Measurements from ENCODE around the gene ORMDL3.

ORMDL3 gene

DNA sequence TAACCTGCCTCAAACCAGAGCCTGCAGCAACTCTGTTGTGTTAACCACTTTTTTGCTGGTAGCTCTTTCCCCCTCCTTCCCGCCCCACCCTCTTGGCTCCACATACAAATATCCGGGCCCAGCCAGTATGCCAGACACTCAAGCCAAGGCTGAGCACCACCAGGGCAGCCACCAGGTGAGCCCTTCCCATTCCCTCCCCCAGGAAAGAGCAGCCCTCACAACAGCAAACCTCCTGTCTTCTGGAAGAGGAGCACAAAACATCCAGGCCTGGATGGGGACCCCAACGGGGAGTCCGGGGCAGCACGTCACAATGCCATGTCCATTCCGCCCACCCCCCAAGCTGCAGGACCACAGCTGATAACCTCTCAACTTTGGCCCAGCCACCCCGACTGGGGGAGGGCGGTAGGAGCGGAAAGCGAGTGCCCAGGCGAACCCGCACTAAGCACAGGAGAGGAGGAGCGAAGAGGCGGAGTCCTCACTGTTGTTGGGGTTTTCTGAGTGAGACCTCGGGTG, 757 bp downstream of the ORMDL3 start:
- ChIA-PET CTCF (interaction anchor here (0.6 to 1.6 kb wide), 4 partner anchors 11 to 868 kb away, joined by 3 to 8 read pairs (median 5); no protein-coding TSS in a partner anchor), POLR2A (interaction anchor here (0.6 to 2.2 kb wide), 9 partner anchors 8 to 227 kb away, joined by 3 to 14 read pairs (median 4); partner anchors contain the start of genes ERBB2, GSDMB and PSMD3)
- H3K27ac ChIP-seq (ENCODE audit: extremely low read depth, low read depth, low read length), result peak overlapping the region; percentile 84; the same call in 1 of the 2 replicates
- peaks cover 18% of the 10 kb centered on the region for H3K4me1 ChIP-seq (ENCODE audit: control insufficient read depth, insufficient read depth, low read length)
- TF ChIP-seq, protein P1, sequence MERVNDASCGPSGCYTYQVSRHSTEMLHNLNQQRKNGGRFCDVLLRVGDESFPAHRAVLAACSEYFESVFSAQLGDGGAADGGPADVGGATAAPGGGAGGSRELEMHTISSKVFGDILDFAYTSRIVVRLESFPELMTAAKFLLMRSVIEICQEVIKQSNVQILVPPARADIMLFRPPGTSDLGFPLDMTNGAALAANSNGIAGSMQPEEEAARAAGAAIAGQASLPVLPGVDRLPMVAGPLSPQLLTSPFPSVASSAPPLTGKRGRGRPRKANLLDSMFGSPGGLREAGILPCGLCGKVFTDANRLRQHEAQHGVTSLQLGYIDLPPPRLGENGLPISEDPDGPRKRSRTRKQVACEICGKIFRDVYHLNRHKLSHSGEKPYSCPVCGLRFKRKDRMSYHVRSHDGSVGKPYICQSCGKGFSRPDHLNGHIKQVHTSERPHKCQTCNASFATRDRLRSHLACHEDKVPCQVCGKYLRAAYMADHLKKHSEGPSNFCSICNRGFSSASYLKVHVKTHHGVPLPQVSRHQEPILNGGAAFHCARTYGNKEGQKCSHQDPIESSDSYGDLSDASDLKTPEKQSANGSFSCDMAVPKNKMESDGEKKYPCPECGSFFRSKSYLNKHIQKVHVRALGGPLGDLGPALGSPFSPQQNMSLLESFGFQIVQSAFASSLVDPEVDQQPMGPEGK (tag by site-specific recombination; IDR thresholded peaks at IDR 0.05), result 0 out of 2 replicates have a peak, but pooled peaks have one; percentile 9
- TF ChIP-seq ZNF843 (tag by site-specific recombination; IDR thresholded peaks at IDR 0.05) (no peak), ZNF341 (tag by site-specific recombination; IDR thresholded peaks at IDR 0.05; ENCODE audit: low read depth) (peak; percentile 92), BCL11B (tag by site-specific recombination; IDR thresholded peaks at IDR 0.05; ENCODE audit: low read depth) (0 out of 2 replicates have a peak, but pooled peaks have one; percentile 31), ZNF548 (tag by site-specific recombination; IDR thresholded peaks at IDR 0.05) (peak; percentile 94), ZNF132 (tag by site-specific recombination; IDR thresholded peaks at IDR 0.05; ENCODE audit: borderline replicate concordance) (no peak), ZNF600 (tag by site-specific recombination; IDR thresholded peaks at IDR 0.05) (peak; percentile 42; the same call in 1 of the 2 replicates), SP2 (tag by site-specific recombination; IDR thresholded peaks at IDR 0.05) (peak; percentile 40; the same call in 1 of the 2 replicates), ZNF146 (tag by site-specific recombination; IDR thresholded peaks at IDR 0.05) (no peak)
- peaks cover 12 to 27% of the 10 kb centered on the region in 2 experiments; a peak in 2 of 3 replicates for H3K36me3 ChIP-seq (ENCODE audit: control insufficient read depth in 2 of 2, insufficient read depth in 1 of 2, low read length in 2 of 2)
- no peaks in the 10 kb centered on the region for H3K9me3 ChIP-seq (ENCODE audit: control insufficient read depth, insufficient read depth, low read depth, low read length)
- H3K4me3 ChIP-seq (ENCODE audit: low read depth, low read length), result peak overlapping the region; percentile 92

DNA sequence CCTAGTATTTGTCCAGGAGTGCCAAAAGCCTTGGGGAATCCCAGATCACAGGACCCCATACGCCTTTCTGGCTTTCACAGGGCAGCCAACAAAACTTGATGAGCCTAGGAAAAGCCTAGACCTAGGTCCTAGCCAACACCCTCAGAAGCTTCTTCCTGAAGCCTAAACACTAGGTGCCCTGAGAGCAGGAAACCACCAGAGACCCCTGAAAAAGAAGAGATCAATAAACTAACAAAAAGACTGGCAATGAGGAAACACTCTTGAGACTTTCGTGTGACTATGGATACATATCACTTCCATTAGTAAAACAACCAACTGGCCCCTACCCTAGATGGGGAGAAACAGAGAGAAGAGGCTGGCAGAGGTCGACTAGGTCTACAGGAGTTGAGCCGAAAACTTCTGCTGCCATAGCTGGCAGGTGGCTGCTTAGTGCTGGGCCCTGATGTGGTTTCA, 1.2 kb downstream of the ORMDL3 start:
- H3K4me3 ChIP-seq (ENCODE audit: low read depth, low read length), result peak overlapping the region; percentile 92
- peaks cover 18% of the 10 kb centered on the region for H3K4me1 ChIP-seq (ENCODE audit: control insufficient read depth, insufficient read depth, low read length)
- H3K27ac ChIP-seq (ENCODE audit: extremely low read depth, low read depth, low read length), result no peak overlapping the region; the same call in 1 of the 2 replicates
- H3K36me3 ChIP-seq (ENCODE audit: control insufficient read depth in 2 of 2, insufficient read depth in 1 of 2, low read length in 2 of 2), result peaks cover 14 to 31% of the 10 kb centered on the region in 2 experiments; a peak in 2 of 3 replicates
- no peaks in the 10 kb centered on the region for H3K9me3 ChIP-seq (ENCODE audit: control insufficient read depth, insufficient read depth, low read depth, low read length)
- TF ChIP-seq ZNF707 (tag by site-specific recombination; IDR thresholded peaks at IDR 0.05) (no peak), ZNF335 (tag by site-specific recombination; conservative IDR thresholded peaks at IDR 0.05) (peak; percentile 64)
- CTCF ChIA-PET, result interaction anchor here (0.6 to 1.6 kb wide), 6 partner anchors 11 to 867 kb away, joined by 3 to 8 read pairs (median 5); no protein-coding TSS in a partner anchor
- POLR2A ChIA-PET, result interaction anchor here (0.6 to 2.2 kb wide), 6 partner anchors 28 to 226 kb away, joined by 3 to 14 read pairs (median 4); partner anchors contain the start of genes ERBB2 and PSMD3

DNA sequence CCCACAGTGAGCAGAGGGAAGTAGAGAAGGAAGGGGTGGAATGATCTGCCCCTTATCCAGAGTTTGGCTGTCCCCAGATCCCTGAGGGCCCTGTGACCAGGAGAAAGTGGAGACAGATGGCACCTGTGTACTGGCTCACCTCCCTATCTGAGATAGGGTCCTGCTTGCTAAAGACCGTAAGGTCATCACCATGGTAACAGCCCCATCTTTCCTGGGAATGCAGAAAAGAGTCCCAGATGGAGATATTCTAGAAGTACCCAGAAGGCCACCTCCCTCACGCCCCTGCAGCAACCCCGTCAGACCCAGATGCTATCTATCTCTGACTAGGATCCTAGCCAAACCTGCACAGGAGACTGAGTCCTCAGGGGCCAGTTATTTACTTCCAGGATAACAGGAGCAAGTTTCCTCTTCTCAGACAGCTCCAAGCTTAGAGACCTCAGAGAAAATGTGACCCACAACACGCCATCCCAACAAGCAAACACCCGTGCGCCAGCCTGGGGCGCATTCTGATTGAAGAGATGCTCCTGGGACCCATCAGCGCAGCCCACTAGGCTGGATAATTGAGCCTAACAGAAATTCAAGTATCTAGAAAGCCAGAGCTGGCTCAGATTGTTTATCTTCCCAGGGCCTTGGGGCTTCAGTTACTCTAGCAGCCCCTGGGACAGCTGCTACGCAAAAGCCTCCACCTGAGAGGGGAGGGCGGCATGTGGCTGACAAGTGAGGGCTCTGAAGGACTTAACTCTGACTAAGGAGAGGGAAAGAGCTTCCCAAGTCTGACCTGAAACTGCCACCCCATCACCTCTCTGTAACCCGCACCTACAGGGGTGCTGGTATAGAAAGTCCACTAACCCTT, 1.9 kb downstream of the ORMDL3 start:
- POLR2A ChIA-PET, result interaction anchor here (0.5 to 2.2 kb wide), 4 partner anchors 29 to 186 kb away, joined by 4 to 14 read pairs (median 8); partner anchors contain the start of gene PSMD3
- CTCF ChIA-PET, result interaction anchor here (0.6 to 1.6 kb wide), 5 partner anchors 14 to 303 kb away, joined by 3 to 8 read pairs (median 4); no protein-coding TSS in a partner anchor
- H3K9me3 ChIP-seq (ENCODE audit: control insufficient read depth, insufficient read depth, low read depth, low read length), result no peaks in the 10 kb centered on the region
- peaks cover 14 to 38% of the 10 kb centered on the region in 2 experiments; a peak in 2 of 3 replicates for H3K36me3 ChIP-seq (ENCODE audit: control insufficient read depth in 2 of 2, insufficient read depth in 1 of 2, low read length in 2 of 2)
- no peak overlapping the region; the same call in 1 of the 2 replicates for H3K27ac ChIP-seq (ENCODE audit: extremely low read depth, low read depth, low read length)
- no peak overlapping the region for H3K4me3 ChIP-seq (ENCODE audit: low read depth, low read length)
- TF ChIP-seq ZNF354C (tag by site-specific recombination; IDR thresholded peaks at IDR 0.05; ENCODE audit: borderline replicate concordance, low read depth) (no peak), ZNF324 (tag by site-specific recombination; IDR thresholded peaks at IDR 0.05) (no peak), ZNF624 (tag by site-specific recombination; IDR thresholded peaks at IDR 0.05) (no peak), ZNF629 (tag by site-specific recombination; IDR thresholded peaks at IDR 0.05) (no peak), KLF7 (tag by site-specific recombination; IDR thresholded peaks at IDR 0.05; ENCODE audit: borderline replicate concordance) (no peak), ZNF266 (tag by site-specific recombination; IDR thresholded peaks at IDR 0.05; ENCODE audit: low read depth) (no peak)
- TF ChIP-seq, protein P2, sequence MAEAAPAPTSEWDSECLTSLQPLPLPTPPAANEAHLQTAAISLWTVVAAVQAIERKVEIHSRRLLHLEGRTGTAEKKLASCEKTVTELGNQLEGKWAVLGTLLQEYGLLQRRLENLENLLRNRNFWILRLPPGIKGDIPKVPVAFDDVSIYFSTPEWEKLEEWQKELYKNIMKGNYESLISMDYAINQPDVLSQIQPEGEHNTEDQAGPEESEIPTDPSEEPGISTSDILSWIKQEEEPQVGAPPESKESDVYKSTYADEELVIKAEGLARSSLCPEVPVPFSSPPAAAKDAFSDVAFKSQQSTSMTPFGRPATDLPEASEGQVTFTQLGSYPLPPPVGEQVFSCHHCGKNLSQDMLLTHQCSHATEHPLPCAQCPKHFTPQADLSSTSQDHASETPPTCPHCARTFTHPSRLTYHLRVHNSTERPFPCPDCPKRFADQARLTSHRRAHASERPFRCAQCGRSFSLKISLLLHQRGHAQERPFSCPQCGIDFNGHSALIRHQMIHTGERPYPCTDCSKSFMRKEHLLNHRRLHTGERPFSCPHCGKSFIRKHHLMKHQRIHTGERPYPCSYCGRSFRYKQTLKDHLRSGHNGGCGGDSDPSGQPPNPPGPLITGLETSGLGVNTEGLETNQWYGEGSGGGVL (tag by site-specific recombination; IDR thresholded peaks at IDR 0.05), result no peak
- peaks cover 18% of the 10 kb centered on the region for H3K4me1 ChIP-seq (ENCODE audit: control insufficient read depth, insufficient read depth, low read length)
